ENCODE measurements around the gene AGTPBP1.
"Not testable (repeated sequence)": the region's sequence is repeated elsewhere in the genome, so short reads cannot be mapped to it uniquely, and the experiment has no call there.

AGTPBP1 gene

GRCh38 chr9:85741875-85742596 is at the start of gene AGTPBP1:
Gene AGTPBP1, minus strand, starts transcription at chr9:85741954. Its CDS starts 29,421 bp downstream, at chr9:85712533.
- peak; percentile 90 to 97 (median 95) for DNase-seq (ENCODE audit: low read depth in 3 of 3)

GRCh38 chr9:85786116-85786515 is 44.4 kb upstream of the AGTPBP1 start:
- not testable (repeated sequence) for DNase-seq (ENCODE audit: low read depth in 3 of 3)

- DNase-seq (ENCODE audit: low read depth in 3 of 3) = not testable (repeated sequence)
These were observed 32.1 kb upstream of the AGTPBP1 start for GRCh38 chr9:85773844-85774243.

- not testable (repeated sequence) for DNase-seq (ENCODE audit: low read depth in 3 of 3)
These were observed 20.0 kb upstream of the AGTPBP1 start for GRCh38 chr9:85761802-85762201.

GRCh38 chr9:85757716-85758115 is 16.0 kb upstream of the AGTPBP1 start:
- not testable (repeated sequence) for DNase-seq (ENCODE audit: low read depth in 3 of 3)

- not testable (repeated sequence) for DNase-seq (ENCODE audit: low read depth in 3 of 3)
These were observed 14.5 kb upstream of the AGTPBP1 start for GRCh38 chr9:85756216-85756615.

- no peak for DNase-seq (ENCODE audit: low read depth in 3 of 3)
These were observed 4.6 kb upstream of the AGTPBP1 start for GRCh38 chr9:85746309-85746708.

- DNase-seq (ENCODE audit: low read depth in 3 of 3) = no peak
These were observed 3.4 kb upstream of the AGTPBP1 start for GRCh38 chr9:85745203-85745602.

GRCh38 chr9:85744480-85744879 is 2.7 kb upstream of the AGTPBP1 start:
- DNase-seq (ENCODE audit: low read depth in 3 of 3) = no peak

GRCh38 chr9:85743275-85744128 is 1.7 kb upstream of the AGTPBP1 start:
- DNase-seq (ENCODE audit: low read depth in 3 of 3) = no peak

GRCh38 chr9:85742597-85742936 is 813 bp upstream of the AGTPBP1 start:
- no peak for DNase-seq (ENCODE audit: low read depth in 3 of 3)

- peak; percentile 17 to 33 (median 21) for DNase-seq (ENCODE audit: low read depth in 3 of 3)
These were observed 469 bp downstream of the AGTPBP1 start for GRCh38 chr9:85741095-85741874.

- DNase-seq (ENCODE audit: low read depth in 3 of 3) = no peak
These were observed 1.0 kb downstream of the AGTPBP1 start for GRCh38 chr9:85740787-85741094.

- DNase-seq (ENCODE audit: low read depth in 3 of 3) = no peak
These were observed 3.2 kb downstream of the AGTPBP1 start for GRCh38 chr9:85738509-85738908.

- DNase-seq (ENCODE audit: low read depth in 3 of 3) = no peak
These were observed 4.1 kb downstream of the AGTPBP1 start for GRCh38 chr9:85737671-85738070.

GRCh38 chr9:85730916-85731630 is 10.7 kb downstream of the AGTPBP1 start:
- no peak for DNase-seq (ENCODE audit: low read depth in 3 of 3)

GRCh38 chr9:85729882-85730281 is 11.9 kb downstream of the AGTPBP1 start:
- no peak for DNase-seq (ENCODE audit: low read depth in 3 of 3)

GRCh38 chr9:85727500-85727899 is 14.3 kb downstream of the AGTPBP1 start:
- DNase-seq (ENCODE audit: low read depth in 3 of 3) = no peak

- no peak for DNase-seq (ENCODE audit: low read depth in 3 of 3)
These were observed 15.0 kb downstream of the AGTPBP1 start for GRCh38 chr9:85726737-85727136.

GRCh38 chr9:85723215-85723614 is 18.5 kb downstream of the AGTPBP1 start:
- no peak for DNase-seq (ENCODE audit: low read depth in 3 of 3)

GRCh38 chr9:85719411-85719810 is 22.3 kb downstream of the AGTPBP1 start:
- not testable (repeated sequence) for DNase-seq (ENCODE audit: low read depth in 3 of 3)

- not testable (repeated sequence) for DNase-seq (ENCODE audit: low read depth in 3 of 3)
These were observed 23.9 kb downstream of the AGTPBP1 start for GRCh38 chr9:85717818-85718217.

All from stimulated activated CD4-positive, alpha-beta T cell treated with anti-CD3 and anti-CD28 coated beads, TNF-alpha, amount 100 ng/mL, for 48 hours (primary cell).